H1 (cell line): ENCODE results near the gene MED16. TPM values are rescaled to one million over a fixed set of nuclear protein-coding genes. Genes with fewer than 3 reads are reported as not detected.

Experiments
- CTCF ChIA-PET: fragments of 300-600 bp; sonication (Branson Sonifier 250); formaldehyde crosslinking; loops from one replicate; lab custom pipeline; 2021; ENCODE audit not compliant: partially characterized antibody; lab: Charles Lee
- POLR2A ChIA-PET: fragments of 300-600 bp; sonication (Branson Sonifier 250); formaldehyde crosslinking; loops from one replicate; lab custom pipeline; 2021; ENCODE audit warnings: inconsistent platforms; ENCODE audit not compliant: partially characterized antibody; lab: Charles Lee
- DNase-seq, 2 experiments: peaks; one replicate each; pipeline versions ENCODE4 v3.0.0 to v3.0.0-alpha.2; 2010 to 2022; ENCODE audit warnings: low spot score in 2 of 2, low read depth in 1 of 2, mixed read lengths in 1 of 2
- FAIRE-seq: peaks from 2 replicates; lab custom pipeline; 2011; peaks lifted over from hg19 to GRCh38; lab: Jason Lieb, UNC
- H2AFZ ChIP-seq: 2 replicates; pipeline ENCODE4 v1.8.1; 2012; ENCODE audit warnings: low read length, inconsistent platforms
- H2AK5ac ChIP-seq: 2 replicates; pipeline ENCODE4 v1.6.1; 2013; ENCODE audit warnings: low read depth, low read length
- H2BK120ac ChIP-seq: replicated peaks from 2 replicates; pipeline ENCODE3; 2013; ENCODE audit warnings: low read depth, low read length, inconsistent platforms
- H2BK12ac ChIP-seq: 2 replicates; pipeline ENCODE4 v1.6.1; 2013; ENCODE audit warnings: low read depth, low read length
- H2BK15ac ChIP-seq: 2 replicates; pipeline ENCODE4 v1.6.1; 2013; ENCODE audit warnings: low read length
- H2BK20ac ChIP-seq: 2 replicates; pipeline ENCODE4 v1.6.1; 2013; ENCODE audit warnings: low read length
- H2BK5ac ChIP-seq: 2 replicates; pipeline ENCODE4 v1.6.1; 2013; ENCODE audit warnings: low read depth, low read length
- H3K14ac ChIP-seq: 2 replicates; pipeline ENCODE4 v1.6.1; 2013; ENCODE audit warnings: inconsistent platforms; ENCODE audit not compliant: insufficient read length
- H3K18ac ChIP-seq: 2 replicates; pipeline ENCODE4 v1.6.1; 2013; ENCODE audit warnings: low read length; ENCODE audit errors: extremely low read depth
- H3K23ac ChIP-seq: 2 replicates; pipeline ENCODE4 v1.6.1; 2013; ENCODE audit warnings: inconsistent platforms; ENCODE audit not compliant: insufficient read length
- H3K23me2 ChIP-seq: 2 replicates; pipeline ENCODE4 v1.6.1; 2013; ENCODE audit warnings: low read depth, low read length
- H3K27ac ChIP-seq: 2 replicates; pipeline ENCODE4 v1.6.1; 2011; ENCODE audit warnings: low read depth, low read length, inconsistent platforms
- H3K27me3 ChIP-seq, 4 experiments: replicated peaks in 1 of 4; 1 replicate in 1 of 4; 2 replicates in 3 of 4; pipeline versions ENCODE4 v1.6.1 to v1.8.1; 2011 to 2013; ENCODE audit warnings: low read length in 3 of 4, mild to moderate bottlenecking in 3 of 4, inconsistent platforms in 2 of 4, mixed read lengths in 2 of 4, moderate library complexity in 1 of 4; ENCODE audit not compliant: control insufficient read depth in 3 of 4, insufficient read depth in 3 of 4; ENCODE audit errors: extremely low read depth in 1 of 4
- H3K36me3 ChIP-seq, 4 experiments: 2 replicates each; pipeline versions ENCODE4 v1.6.1 to v1.8.1; 2011 to 2013; ENCODE audit warnings: mild to moderate bottlenecking in 4 of 4, low read length in 3 of 4, moderate library complexity in 2 of 4, control low read depth in 1 of 4, inconsistent platforms in 1 of 4; ENCODE audit not compliant: insufficient read depth in 4 of 4, control insufficient read depth in 2 of 4
- H3K4ac ChIP-seq: replicated peaks from 2 replicates; pipeline ENCODE3; 2013; ENCODE audit warnings: low read length, low read depth, mixed read lengths, inconsistent platforms; ENCODE audit not compliant: insufficient read length
- H3K4me1 ChIP-seq, 4 experiments: replicated peaks in 1 of 4; 1 replicate in 1 of 4; 2 replicates in 3 of 4; pipeline versions ENCODE4 v1.6.1 to v1.8.1; 2011 to 2013; ENCODE audit warnings: low read length in 3 of 4, inconsistent platforms in 2 of 4, mixed read lengths in 1 of 4; ENCODE audit not compliant: insufficient read depth in 4 of 4, control insufficient read depth in 3 of 4
- H3K4me2 ChIP-seq, 2 experiments: 2 replicates each; pipeline versions ENCODE4 v1.6.1 to v1.8.1; 2011 to 2013; ENCODE audit warnings: low read depth in 2 of 2, low read length in 2 of 2, control low read depth in 1 of 2, inconsistent platforms in 1 of 2, mild to moderate bottlenecking in 1 of 2; ENCODE audit not compliant: insufficient read depth in 1 of 2
- H3K4me3 ChIP-seq, 4 experiments: fragments of 200-600, 300-600 bp in 1 of 4; sonication (generic), shearing (Covaris generic), sonication (Bioruptor Twin) in 1 of 4; 2 replicates each; pipeline versions ENCODE4 v1.5.1 to v1.8.1; 2011 to 2016; ENCODE audit warnings: low read length in 4 of 4, low read depth in 3 of 4, control low read depth in 2 of 4, inconsistent platforms in 2 of 4, mild to moderate bottlenecking in 2 of 4, mixed read lengths in 1 of 4, moderate library complexity in 1 of 4; ENCODE audit not compliant: insufficient read depth in 2 of 4; ENCODE audit errors: extremely low read depth in 1 of 4
- H3K56ac ChIP-seq: replicated peaks from 2 replicates; pipeline ENCODE3; 2013; ENCODE audit warnings: low read depth, mild to moderate bottlenecking, mixed read lengths, low read length, inconsistent platforms; ENCODE audit not compliant: insufficient read length
- H3K79me1 ChIP-seq: 2 replicates; pipeline ENCODE4 v1.6.1; 2013; ENCODE audit warnings: low read depth, low read length, control low read depth
- H3K79me2 ChIP-seq, 2 experiments: 2 replicates each; pipeline versions ENCODE4 v1.6.1 to v1.8.1; 2012 to 2013; ENCODE audit warnings: low read length in 2 of 2, mild to moderate bottlenecking in 2 of 2, inconsistent platforms in 1 of 2; ENCODE audit not compliant: insufficient read depth in 2 of 2, control insufficient read depth in 1 of 2
- H3K9ac ChIP-seq, 4 experiments: replicated peaks in 1 of 4; 1 replicate in 1 of 4; 2 replicates in 3 of 4; pipeline versions ENCODE4 v1.6.1 to v1.8.1; 2011 to 2013; ENCODE audit warnings: low read depth in 3 of 4, low read length in 3 of 4, control low read depth in 2 of 4, mild to moderate bottlenecking in 2 of 4, moderate library complexity in 2 of 4, inconsistent platforms in 1 of 4; ENCODE audit errors: extremely low read depth in 1 of 4
- H3K9me3 ChIP-seq, 2 experiments: 2 replicates each; pipeline versions ENCODE4 v1.6.1 to v1.8.1; 2012 to 2013; ENCODE audit warnings: mild to moderate bottlenecking in 2 of 2, moderate library complexity in 2 of 2, control low read depth in 1 of 2, inconsistent platforms in 1 of 2, low read depth in 1 of 2, low read length in 1 of 2, mixed read lengths in 1 of 2; ENCODE audit not compliant: insufficient read depth in 2 of 2
- H4K20me1 ChIP-seq, 2 experiments: replicated peaks in 1 of 2; 2 replicates each; pipeline versions ENCODE3 to v1.8.1; 2011 to 2013; ENCODE audit warnings: inconsistent platforms in 2 of 2, low read length in 2 of 2, mild to moderate bottlenecking in 1 of 2; ENCODE audit not compliant: insufficient read depth in 2 of 2, control insufficient read depth in 1 of 2
- H4K5ac ChIP-seq: 2 replicates; pipeline ENCODE4 v1.6.1; 2013; ENCODE audit warnings: low read length, low read depth, mixed read lengths, inconsistent platforms; ENCODE audit not compliant: insufficient read length
- H4K8ac ChIP-seq: 2 replicates; pipeline ENCODE4 v1.8.0; 2013; ENCODE audit warnings: mild to moderate bottlenecking, moderate library complexity, low read length, inconsistent platforms; ENCODE audit not compliant: insufficient read depth; ENCODE audit errors: extremely low read depth
- H4K91ac ChIP-seq: replicated peaks from 2 replicates; pipeline ENCODE3; 2013; ENCODE audit warnings: low read length, mixed read lengths, inconsistent platforms; ENCODE audit not compliant: insufficient read length
- BACH1 ChIP-seq: IDR thresholded peaks from 2 replicates; pipeline ENCODE4 v1.6.1; 2012; ENCODE audit warnings: low read length, improper control_type of control experiment
- BCL11A ChIP-seq, 2 experiments: IDR thresholded peaks; one replicate each; pipeline ENCODE4 v1.6.1; 2011; ENCODE audit warnings: low read depth in 2 of 2, low read length in 2 of 2, mild to moderate bottlenecking in 2 of 2
- BRCA1 ChIP-seq: IDR thresholded peaks from 2 replicates; pipeline ENCODE4 v1.6.1; 2012; ENCODE audit warnings: low read depth, low read length, improper control_type of control experiment
- CEBPB ChIP-seq: IDR thresholded peaks from 2 replicates; pipeline ENCODE4 v1.6.1; 2012; ENCODE audit warnings: low read depth, low read length
- CHD1 ChIP-seq: IDR thresholded peaks from 2 replicates; pipeline ENCODE4 v1.6.1; 2012; ENCODE audit warnings: low read depth, low read length, improper control_type of control experiment
- CTBP2 ChIP-seq: IDR thresholded peaks from 2 replicates; pipeline ENCODE4 v1.7.0; 2011; ENCODE audit warnings: borderline replicate concordance, mild to moderate bottlenecking, moderate library complexity, mixed read lengths, low read length; ENCODE audit not compliant: insufficient read depth, insufficient read length
- EZH2 ChIP-seq: fragments of 200-600 bp; sonication (generic); IDR thresholded peaks from 2 replicates; pipeline ENCODE4 v1.7.1; 2012; ENCODE audit warnings: low read depth, mild to moderate bottlenecking, moderate library complexity, low read length, inconsistent platforms; ENCODE audit not compliant: severe bottlenecking
- KDM4A ChIP-seq: IDR thresholded peaks from one replicate; pipeline ENCODE4 v1.7.1; 2012; ENCODE audit warnings: low read depth, mild to moderate bottlenecking, moderate library complexity, low read length, inconsistent platforms; ENCODE audit not compliant: severe bottlenecking
- RBBP5 ChIP-seq: IDR thresholded peaks from 2 replicates; pipeline ENCODE4 v1.7.1; 2012; ENCODE audit warnings: low read depth, mild to moderate bottlenecking, inconsistent platforms, low read length, moderate library complexity, borderline replicate concordance
- TBP ChIP-seq: IDR thresholded peaks from 2 replicates; pipeline ENCODE4 v1.6.1; 2011; ENCODE audit warnings: low read depth, low read length, improper control_type of control experiment
- TCF12 ChIP-seq: IDR thresholded peaks from 2 replicates; pipeline ENCODE4 v1.6.1; 2011; ENCODE audit warnings: low read depth, mild to moderate bottlenecking, low read length
- ZNF274 ChIP-seq: IDR thresholded peaks from 2 replicates; pipeline ENCODE4 v1.7.0; 2012; ENCODE audit warnings: low read length, borderline replicate concordance; ENCODE audit errors: extremely low read depth
- WGBS, 2 experiments: shearing (Covaris generic) in 1 of 2; methylation state at CpG; one replicate each; pipeline versions ENCODE4 v1.1.6 to v1.1.7; 2013 to 2015; ENCODE audit warnings: low lambda C conversion rate in 2 of 2, mixed read lengths in 2 of 2, inconsistent platforms in 1 of 2, low coverage in 1 of 2, missing lambda C conversion rate in 1 of 2; ENCODE audit not compliant: insufficient replicate concordance in 2 of 2, insufficient coverage in 1 of 2, insufficient read length in 1 of 2; ENCODE audit errors: extremely low coverage in 1 of 2, missing lambda C conversion rate in 1 of 2; 5-methylcytosine and 5-hydroxymethylcytosine counted together
- polyA plus RNA-seq, 7 experiments: library from polyadenylated mRNA; depleted of rRNA in 3 of 7; stranded (reverse) in 5 of 7; unstranded in 2 of 7; fragments of >200 nt in 5 of 7; fragments of 200-250 nt in 2 of 7; gene quantifications; 1 replicate in 5 of 7; 2 replicates in 1 of 7; 4 replicates in 1 of 7; pipeline versions ENCODE4 v1.2.1 to v1.2.3, GENCODE V29; 2011 to 2013; ENCODE audit warnings: missing spikeins in 2 of 7, mixed read lengths in 2 of 7
- total RNA-seq: library from RNA; stranded (reverse); fragmentation: NEBNext Ultra II Directional; extraction: Animal tissue kit (Norgen Biotek cat#: 25700); gene quantifications from 2 replicates; pipeline ENCODE4 v1.2.1, GENCODE V29; 2021
- TF ChIP-seq, protein P1 (sequence below): IDR thresholded peaks from 2 replicates; pipeline ENCODE4 v1.6.1; 2012; ENCODE audit warnings: inconsistent platforms

Gene MED16
- total and polyA plus RNA-seq, 2 of the 8 experiments (the other 6 are each of a cell fraction or from before 2014, with no cell fraction given), result 51.0 to 67.2 TPM

DNA sequence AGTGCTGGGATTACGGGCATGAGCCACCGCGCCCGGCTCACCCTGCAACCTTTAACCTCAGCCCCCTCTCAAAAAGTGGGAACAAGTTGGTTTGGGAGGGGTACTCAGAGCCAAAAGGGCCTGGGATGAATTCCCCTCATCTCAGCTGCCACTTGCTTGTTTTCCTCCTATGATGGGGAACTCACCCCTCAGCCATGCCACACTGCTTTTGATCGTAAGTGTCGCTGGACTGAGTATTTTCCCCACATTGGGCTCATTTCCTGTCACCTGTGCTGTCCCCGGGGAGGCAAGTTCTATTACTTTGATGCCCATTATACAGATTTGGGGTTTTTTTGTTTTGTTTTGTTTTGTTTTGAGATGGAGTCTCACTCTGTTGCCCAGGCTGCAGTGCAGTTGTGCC, 13.5 kb upstream of the MED16 start:
- H4K20me1 ChIP-seq, result peaks cover 17 to 27% of the 10 kb centered on the region in 2 experiments
- no peak overlapping the region for H2BK5ac ChIP-seq
- H3K4me2 ChIP-seq, result no peak overlapping the region
- no peaks in the 10 kb centered on the region for H3K9me3 ChIP-seq
- H3K79me2 ChIP-seq, result peaks cover 0 to 43% of the 10 kb centered on the region in 2 experiments
- WGBS, 2 experiments, result 94% methylated on average over 7 of the region's 7 CpGs; no CpG with 5 or more reads in 1 of the 2 experiments
- TF ChIP-seq EZH2 (no peak), CTBP2 (no peak), BACH1 (no peak), CHD1 (no peak), ZNF274 (no peak), CEBPB (no peak), TCF12 (no peak), BCL11A (IDR thresholded peaks at IDR 0.05; ENCODE audit: low read depth in 2 of 2, low read length in 2 of 2) (no peak), BRCA1 (no peak), KDM4A (no peak), RBBP5 (no peak), TBP (no peak)
- TF ChIP-seq, protein P1, sequence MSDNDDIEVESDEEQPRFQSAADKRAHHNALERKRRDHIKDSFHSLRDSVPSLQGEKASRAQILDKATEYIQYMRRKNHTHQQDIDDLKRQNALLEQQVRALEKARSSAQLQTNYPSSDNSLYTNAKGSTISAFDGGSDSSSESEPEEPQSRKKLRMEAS, result no peak
- no peak overlapping the region for H3K18ac ChIP-seq
- peaks cover 0 to 4% (median under 1%) of the 10 kb centered on the region in 4 experiments; a peak in 3 of 7 replicates for H3K4me1 ChIP-seq
- H4K91ac ChIP-seq, result no peak overlapping the region
- no peak overlapping the region; the same call in 1 of the 2 replicates for H4K8ac ChIP-seq
- POLR2A ChIA-PET, result interaction anchor here (1.0 to 2.4 kb wide), 2 partner anchors 10 to 13 kb away, joined by 4 to 5 read pairs; partner anchors contain the start of genes MED16 and RNU6-9
- no peak overlapping the region for H2BK12ac ChIP-seq
- H3K14ac ChIP-seq, result no peak overlapping the region
- no peaks in the 10 kb centered on the region for H3K27me3 ChIP-seq
- H3K23ac ChIP-seq, result no peak overlapping the region
- H3K27ac ChIP-seq, result no peak overlapping the region
- CTCF ChIA-PET, result interaction anchor here (1.1 to 2.2 kb wide), 5 partner anchors 13 to 95 kb away, joined by 3 to 8 read pairs (median 4); partner anchors contain the start of genes MED16 and RNU6-9
- no peak overlapping the region for H2AK5ac ChIP-seq
- no peak for DNase-seq
- no peak overlapping the region for H2BK15ac ChIP-seq
- peaks cover 0 to 3% (median 0%) of the 10 kb centered on the region in 4 experiments; a peak in 1 of 8 replicates for H3K36me3 ChIP-seq
- no peak overlapping the region for H2BK20ac ChIP-seq
- no peak overlapping the region for H4K5ac ChIP-seq
- no peak for FAIRE-seq
- no peak overlapping the region for H3K56ac ChIP-seq
- H2AFZ ChIP-seq, result no peak overlapping the region
- no peak overlapping the region for H2BK120ac ChIP-seq
- H3K9ac ChIP-seq, result no peak overlapping the region
- H3K4ac ChIP-seq, result no peak overlapping the region
- H3K4me3 ChIP-seq, result no peak overlapping the region
- no peaks in the 10 kb centered on the region for H3K23me2 ChIP-seq
- H3K79me1 ChIP-seq, result peaks cover 11% of the 10 kb centered on the region
